Measurements from ENCODE around the gene TBC1D2.

Gene TBC1D2

DNA sequence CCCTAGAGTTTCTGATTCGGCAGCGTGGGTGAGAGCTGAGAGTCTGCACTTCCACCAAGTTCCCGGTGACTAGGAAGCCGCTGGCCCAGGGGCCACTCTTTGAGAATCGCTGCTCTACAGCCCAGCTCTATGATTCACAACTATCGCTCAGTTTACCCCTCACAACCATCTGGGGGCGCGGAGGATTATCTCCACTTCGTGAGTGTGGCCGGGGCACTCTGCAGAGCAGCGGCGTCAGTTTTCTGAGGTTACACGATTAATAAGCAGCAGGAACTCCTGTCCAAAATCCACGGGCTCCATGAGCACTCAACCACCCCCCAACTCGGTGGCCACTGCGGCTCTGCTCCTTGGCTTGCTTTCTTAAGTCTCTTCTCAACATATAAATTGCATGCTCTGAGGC is 82.3 kb downstream of the TBC1D2 start:
- DNase-seq (ENCODE audit: insufficient read length, low spot score) = no peak
- FAIRE-seq = no peak

DNA sequence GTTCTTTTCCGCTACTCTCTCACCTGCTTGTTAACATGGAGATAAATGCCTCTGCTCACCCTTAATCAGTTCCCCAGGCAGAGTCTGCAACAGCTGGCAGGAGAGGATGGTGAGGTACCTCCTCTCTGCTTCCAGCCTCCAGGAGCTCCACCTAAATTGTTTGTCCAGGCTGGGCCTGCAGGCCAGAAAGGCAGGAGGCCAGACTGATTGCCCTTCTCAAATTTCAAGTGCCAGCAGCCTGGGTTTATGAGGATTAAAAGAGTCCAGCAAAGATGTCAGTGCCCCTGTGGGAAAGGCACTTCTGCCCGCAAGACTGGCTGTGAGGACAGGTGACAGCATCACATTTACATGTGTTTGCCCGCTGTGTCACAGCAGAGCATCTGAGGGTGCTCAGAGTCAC is 82.8 kb downstream of the TBC1D2 start:
- peak; percentile 14 for DNase-seq (ENCODE audit: insufficient read length, low spot score)
- no peak for FAIRE-seq

DNA sequence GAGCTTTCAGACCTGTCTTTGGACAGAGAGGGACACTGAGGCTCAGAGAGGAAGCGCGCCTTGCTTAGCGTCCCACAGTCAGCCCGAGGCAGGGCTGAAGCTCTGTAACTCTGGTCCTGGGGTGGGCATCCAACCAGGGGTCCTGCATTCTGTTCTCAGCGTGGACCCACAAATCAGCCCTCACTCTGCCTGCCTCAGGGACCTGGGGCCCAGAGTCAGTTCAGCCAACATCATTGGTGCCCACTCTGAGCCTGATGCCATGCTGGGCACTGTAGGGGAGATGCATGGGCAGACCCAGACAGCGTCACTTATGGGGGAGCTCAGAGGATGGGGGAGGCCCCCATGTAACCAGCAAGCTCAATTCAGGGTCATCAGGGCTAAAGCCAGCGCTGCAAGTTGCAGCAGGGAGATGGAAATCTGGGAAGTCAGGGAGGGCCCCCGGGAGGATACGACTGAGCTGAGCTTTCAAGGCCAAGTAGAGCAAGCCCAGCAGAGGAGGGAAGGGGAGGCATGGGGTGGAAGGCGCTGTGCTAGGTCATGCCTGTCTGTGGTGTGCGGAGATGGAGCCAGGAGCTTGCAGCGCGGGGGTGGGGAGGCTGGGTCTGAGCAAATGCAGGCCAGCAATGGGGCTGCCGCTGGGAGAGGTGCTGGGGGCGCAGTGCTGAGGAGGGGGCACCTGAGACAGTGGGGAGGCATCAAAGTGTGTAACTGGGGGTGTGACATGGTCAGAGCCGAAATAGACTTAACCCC is 84.1 kb downstream of the TBC1D2 start:
- no peak for FAIRE-seq
- no peak for DNase-seq (ENCODE audit: insufficient read length, low spot score)

- FAIRE-seq = no peak
These were observed 86.4 kb downstream of the TBC1D2 start for GRCh38 chr9:98168941-98169488.

DNA sequence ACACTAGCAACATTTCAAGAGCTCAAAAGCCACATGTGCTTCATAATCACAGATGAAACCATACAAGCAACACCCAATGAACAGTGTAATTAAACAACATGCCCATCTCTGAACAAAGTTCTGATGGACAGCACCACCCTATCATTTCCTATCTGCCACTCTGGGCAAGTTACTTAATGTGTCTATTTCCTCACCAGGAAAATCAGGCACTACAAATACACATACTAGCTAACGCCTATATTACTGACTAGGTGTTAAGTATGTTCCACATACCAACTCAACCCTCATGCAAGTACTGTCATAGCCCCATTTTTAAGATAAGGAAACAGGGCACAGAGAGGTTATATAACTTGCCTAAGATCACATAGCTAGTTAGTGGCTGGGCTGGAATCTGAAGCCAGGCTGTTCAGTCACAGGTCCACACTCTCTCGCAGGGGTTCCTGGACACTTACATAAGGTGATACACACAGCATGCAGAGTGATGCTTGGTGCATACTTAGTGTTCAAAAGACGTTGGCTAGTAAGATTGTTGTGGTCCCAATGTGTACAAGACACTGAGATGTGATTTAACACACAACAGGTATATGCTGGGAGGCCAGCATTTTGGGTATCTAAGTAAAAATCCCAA is 87.2 kb downstream of the TBC1D2 start:
- FAIRE-seq = no peak

More at GRCh38 chr9:98168941-98169488, 86.4 kb downstream of the TBC1D2 start:
- peak; percentile 68 for DNase-seq (ENCODE audit: insufficient read length, low spot score)

GRCh38 chr9:98164912-98165311 is 90.5 kb downstream of the TBC1D2 start:
- no peak for FAIRE-seq
- DNase-seq (ENCODE audit: insufficient read length, low spot score) = no peak

More for the DNA sequence above, 87.2 kb downstream of the TBC1D2 start:
- DNase-seq (ENCODE audit: insufficient read length, low spot score) = no peak

DNA sequence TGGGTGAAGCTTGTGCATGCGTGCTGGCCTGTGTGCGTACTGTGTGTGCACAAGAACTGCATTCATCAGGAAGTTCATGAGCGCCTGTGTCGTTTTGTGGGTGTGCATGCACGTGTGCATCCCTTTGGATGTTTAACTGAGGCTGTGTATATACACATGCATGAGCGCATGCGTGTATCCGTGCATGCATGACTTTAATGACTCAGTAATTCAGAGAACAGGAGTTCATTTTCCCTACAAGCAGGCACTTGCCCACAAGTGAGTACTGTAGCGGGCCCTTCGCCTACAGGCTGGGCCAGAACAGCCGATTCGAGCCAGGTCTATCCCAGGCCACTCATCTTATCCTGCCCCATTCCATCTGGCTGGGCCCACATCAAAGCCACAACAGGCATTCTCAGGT is 92.8 kb downstream of the TBC1D2 start:
- DNase-seq (ENCODE audit: insufficient read length, low spot score) = no peak
- no peak for FAIRE-seq

GRCh38 chr9:98161851-98162250 is 93.6 kb downstream of the TBC1D2 start:
- no peak for DNase-seq (ENCODE audit: insufficient read length, low spot score)
- FAIRE-seq = no peak

DNA sequence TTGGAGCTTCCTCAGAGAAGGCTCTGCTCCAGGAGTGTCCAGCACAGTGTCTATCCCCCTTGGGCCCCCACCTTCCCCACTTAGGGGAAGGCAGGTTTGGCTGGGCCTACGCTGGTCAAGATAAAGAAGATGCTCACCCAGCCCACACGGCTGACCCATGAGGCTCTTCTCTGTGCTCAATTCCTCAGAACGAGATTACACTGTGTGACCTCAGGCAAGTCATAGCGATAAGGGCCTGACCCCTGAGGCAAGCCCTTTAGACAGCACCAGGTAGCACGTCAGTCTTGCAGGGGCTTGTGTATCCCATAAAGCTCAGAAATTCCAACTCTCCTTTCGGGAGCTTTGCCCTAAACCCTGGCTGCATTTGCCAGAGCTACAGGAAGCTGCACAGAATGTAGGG is 95.7 kb downstream of the TBC1D2 start:
- DNase-seq (ENCODE audit: insufficient read length, low spot score) = no peak

GRCh38 chr9:98159301-98159700 is 96.1 kb downstream of the TBC1D2 start:
- no peak for FAIRE-seq
- DNase-seq (ENCODE audit: insufficient read length, low spot score) = no peak

More for the DNA sequence above, 95.7 kb downstream of the TBC1D2 start:
- no peak for FAIRE-seq

- no peak for FAIRE-seq
- no peak for DNase-seq (ENCODE audit: insufficient read length, low spot score)
These were observed 97.2 kb downstream of the TBC1D2 start for GRCh38 chr9:98158071-98158831.

- no peak for DNase-seq (ENCODE audit: insufficient read length, low spot score)
- FAIRE-seq = no peak
These were observed 98.1 kb downstream of the TBC1D2 start for GRCh38 chr9:98157372-98157771.

DNA sequence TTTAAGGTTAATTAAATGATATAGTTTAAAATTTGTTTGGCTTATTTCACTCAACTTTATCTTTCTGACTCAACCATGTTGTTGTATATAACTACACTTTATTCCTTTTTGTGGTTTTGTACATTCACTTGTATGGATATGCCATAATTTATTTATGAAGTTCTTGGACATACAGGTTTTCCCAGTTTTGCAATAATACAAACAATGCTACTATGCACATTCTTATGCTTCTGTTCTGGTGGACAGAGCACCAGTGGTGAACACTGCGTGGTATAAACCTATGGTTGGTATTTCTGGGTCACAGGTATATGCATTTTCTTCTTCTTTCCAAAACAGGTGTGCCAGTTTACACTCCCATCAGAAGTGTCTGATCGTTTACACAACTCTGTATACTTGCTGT is 100.8 kb downstream of the TBC1D2 start:
- FAIRE-seq (no peak), DNase-seq (ENCODE audit: insufficient read length, low spot score) (no peak)

DNA sequence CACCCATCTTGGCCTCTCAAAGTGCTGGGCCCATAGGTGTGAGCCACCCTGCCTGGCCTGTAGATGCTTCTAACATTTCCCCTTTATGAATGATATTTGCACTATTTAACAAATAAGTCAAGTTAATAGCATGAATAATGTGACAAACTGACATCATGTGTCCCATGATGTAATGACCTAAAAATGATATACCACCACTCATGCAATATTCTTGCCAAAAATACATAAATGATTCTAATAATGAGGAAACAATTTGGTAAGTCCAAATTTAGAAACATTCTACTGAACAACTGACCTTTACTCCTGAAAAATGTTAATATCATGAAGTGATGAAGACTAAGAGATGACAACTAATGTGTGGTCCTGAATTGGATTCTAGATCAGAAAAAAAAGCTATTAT is 102.9 kb downstream of the TBC1D2 start:
- no peak for DNase-seq (ENCODE audit: insufficient read length, low spot score)
- FAIRE-seq = no peak

DNA sequence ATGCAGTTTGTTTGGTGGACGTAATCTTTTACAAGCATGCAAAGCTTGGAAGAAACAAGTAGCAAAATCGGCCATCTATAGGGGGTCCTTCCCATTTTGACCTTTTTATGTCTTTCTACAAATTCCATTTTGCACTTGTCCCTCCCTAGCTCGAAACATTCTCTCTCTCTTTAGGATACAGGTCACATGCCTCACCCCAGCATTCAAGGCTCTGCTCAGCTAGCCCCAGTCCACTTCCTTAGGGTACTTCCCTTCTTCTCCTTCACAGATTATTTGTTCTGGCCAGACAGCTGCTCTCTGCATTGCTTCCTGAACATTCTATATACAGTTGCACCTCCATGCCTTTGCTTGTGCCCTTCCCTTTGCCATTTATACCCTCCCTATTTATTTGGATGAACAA is 104.7 kb downstream of the TBC1D2 start:
- no peak for FAIRE-seq
- DNase-seq (ENCODE audit: insufficient read length, low spot score) = no peak

DNA sequence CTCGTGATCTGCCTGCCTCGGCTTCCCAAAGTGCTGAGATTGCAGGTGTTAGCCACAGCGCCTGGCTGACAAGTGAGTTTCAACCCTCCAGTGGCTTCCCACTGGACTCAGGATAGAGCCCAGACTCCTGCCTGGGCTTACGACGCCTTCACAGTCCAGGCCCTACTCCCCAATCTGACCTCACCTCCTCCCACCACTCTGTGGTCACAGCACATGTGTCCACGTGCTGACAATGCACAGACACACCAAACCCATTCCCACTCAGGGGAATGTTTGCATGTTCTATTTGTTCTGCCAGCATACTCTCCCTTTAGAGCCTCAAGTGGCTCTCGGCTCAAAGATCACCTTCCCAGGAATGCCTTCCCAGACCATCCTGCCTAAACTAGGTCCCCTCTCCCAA is 105.3 kb downstream of the TBC1D2 start:
- FAIRE-seq (no peak), DNase-seq (ENCODE audit: insufficient read length, low spot score) (no peak)

GRCh38 chr9:98149422-98149821 is 106.0 kb downstream of the TBC1D2 start:
- no peak for DNase-seq (ENCODE audit: insufficient read length, low spot score)
- no peak for FAIRE-seq

Measured in HTR-8/SVneo (cell line).